HepG2 (cell line): ENCODE results near the gene TPPP3. TPM values are rescaled to one million over a fixed set of nuclear protein-coding genes. Genes with fewer than 3 reads are reported as not detected.
A peak's percentile ranks its signal among the peaks of the same experiment; 100 is the strongest.

Source experiments
- ATF3 ChIP-seq: sonication (generic); formaldehyde crosslinking; IDR thresholded peaks from 2 replicates; pipeline ENCODE4 v1.4.0; 2020; ENCODE audit warnings: missing genetic modification reagents
- CENPX ChIP-seq: sonication (generic); formaldehyde crosslinking; IDR thresholded peaks from 2 replicates; pipeline ENCODE4 v1.9.0; 2021; ENCODE audit warnings: mild to moderate bottlenecking, missing genetic modification reagents, moderate library complexity
- CSRNP1 ChIP-seq: sonication (generic); formaldehyde crosslinking; IDR thresholded peaks from 2 replicates; pipeline ENCODE4 v1.8.1; 2023; ENCODE audit warnings: mild to moderate bottlenecking, missing genetic modification reagents
- DPF2 ChIP-seq: sonication (generic); formaldehyde crosslinking; IDR thresholded peaks from 2 replicates; pipeline ENCODE4 v1.4.0; 2020; ENCODE audit warnings: mild to moderate bottlenecking, low read depth, missing genetic modification reagents, borderline replicate concordance
- FOXM1 ChIP-seq: sonication (generic); formaldehyde crosslinking; IDR thresholded peaks from 2 replicates; pipeline ENCODE4 v1.5.0; 2020; ENCODE audit warnings: missing genetic modification reagents
- HES4 ChIP-seq: sonication (generic); formaldehyde crosslinking; IDR thresholded peaks from 2 replicates; pipeline ENCODE4 v1.9.0; 2021; ENCODE audit warnings: mild to moderate bottlenecking, missing genetic modification reagents, borderline replicate concordance
- HNRNPL ChIP-seq: fragments of 200-400 bp; formaldehyde crosslinking; IDR thresholded peaks from 2 replicates; pipeline ENCODE4 v1.6.1; 2017; ENCODE audit warnings: mild to moderate bottlenecking, low read depth, low read length
- MATR3 ChIP-seq: sonication (generic); formaldehyde crosslinking; IDR thresholded peaks from 2 replicates; pipeline ENCODE4 v1.4.0; 2020; ENCODE audit warnings: missing genetic modification reagents
- MED13 ChIP-seq: sonication (generic); formaldehyde crosslinking; IDR thresholded peaks from 2 replicates; pipeline ENCODE4 v1.5.0; 2020; ENCODE audit warnings: missing genetic modification reagents
- MEIS2 ChIP-seq: sonication (generic); formaldehyde crosslinking; IDR thresholded peaks from 2 replicates; pipeline ENCODE4 v1.9.0; 2021; ENCODE audit warnings: mild to moderate bottlenecking, missing genetic modification reagents
- POLR2AphosphoS2 ChIP-seq: IDR thresholded peaks from 2 replicates; pipeline ENCODE4 v1.6.1; 2011; ENCODE audit warnings: low read depth, low read length, improper control_type of control experiment
- TFDP1 ChIP-seq: IDR thresholded peaks from 2 replicates; pipeline ENCODE4 v1.6.1; 2016; ENCODE audit warnings: missing compliant biosample characterization, missing genetic modification reagents, borderline replicate concordance
- THAP8 ChIP-seq: sonication (generic); formaldehyde crosslinking; IDR thresholded peaks from 2 replicates; pipeline ENCODE4 v1.5.1; 2020; ENCODE audit warnings: missing genetic modification reagents, mild to moderate bottlenecking, borderline replicate concordance
- THYN1 ChIP-seq: sonication (generic); formaldehyde crosslinking; IDR thresholded peaks from 2 replicates; pipeline ENCODE4 v1.8.1; 2023; ENCODE audit warnings: low read depth, mild to moderate bottlenecking, moderate library complexity, missing genetic modification reagents, borderline replicate concordance
- ZBTB10 ChIP-seq: sonication (generic); formaldehyde crosslinking; IDR thresholded peaks from 2 replicates; pipeline ENCODE4 v1.4.0; 2020; ENCODE audit warnings: missing genetic modification reagents, borderline replicate concordance
- ZBTB34 ChIP-seq: sonication (generic); formaldehyde crosslinking; IDR thresholded peaks from 2 replicates; pipeline ENCODE4 v1.8.0; 2022; ENCODE audit warnings: mild to moderate bottlenecking, missing genetic modification reagents
- ZBTB42 ChIP-seq: sonication (generic); formaldehyde crosslinking; IDR thresholded peaks from 2 replicates; pipeline ENCODE4 v1.5.0; 2020; ENCODE audit warnings: mild to moderate bottlenecking, missing genetic modification reagents
- ZNF24 ChIP-seq: fragments of 450-650 bp; IDR thresholded peaks from 2 replicates; pipeline ENCODE4 v1.6.1; 2017; ENCODE audit warnings: antibody characterized with exemption, mild to moderate bottlenecking
- ZNF350 ChIP-seq: sonication (generic); formaldehyde crosslinking; IDR thresholded peaks from 2 replicates; pipeline ENCODE4 v1.4.0; 2020; ENCODE audit warnings: mild to moderate bottlenecking, low read depth, missing genetic modification reagents, borderline replicate concordance
- ZNF552 ChIP-seq: sonication (generic); formaldehyde crosslinking; IDR thresholded peaks from 2 replicates; pipeline ENCODE4 v1.9.0; 2022; ENCODE audit warnings: missing genetic modification reagents, mild to moderate bottlenecking, borderline replicate concordance
- ZNF598 ChIP-seq: sonication (generic); formaldehyde crosslinking; IDR thresholded peaks from 2 replicates; pipeline ENCODE4 v1.5.1; 2020; ENCODE audit warnings: mild to moderate bottlenecking, missing genetic modification reagents, borderline replicate concordance
- ZNF766 ChIP-seq: sonication (generic); formaldehyde crosslinking; IDR thresholded peaks from 2 replicates; pipeline ENCODE4 v1.5.0; 2020; ENCODE audit warnings: missing genetic modification reagents, borderline replicate concordance
- polyA plus RNA-seq, 8 experiments: library from polyadenylated mRNA; depleted of rRNA in 3 of 8; stranded (reverse) in 7 of 8; unstranded in 1 of 8; fragments of >200 nt; fragmentation: Illumina TruSeq in 4 of 8; extraction: Trizol in 4 of 8; gene quantifications; 2 replicates each; pipeline versions ENCODE4 v1.2.1 to v1.2.3, GENCODE V29; 2011 to 2016; ENCODE audit warnings: low read depth in 4 of 8, missing spikeins in 1 of 8, mixed read lengths in 1 of 8; ENCODE audit not compliant: insufficient read depth in 1 of 8
- total RNA-seq, 5 experiments: library from RNA; depleted of rRNA; stranded (reverse); fragments of >200 nt; fragmentation: Illumina TruSeq; extraction: Trizol; gene quantifications; 2 replicates each; pipeline ENCODE4 v1.2.3, GENCODE V29; 2016; ENCODE audit warnings: low read depth in 1 of 5

Gene TPPP3
- total and polyA plus RNA-seq, 2 of the 13 experiments (the other 11 are each of a cell fraction or from before 2014, with no cell fraction given): 0.16 to 0.44 TPM

- TF ChIP-seq ZNF24: no peak
- peak; percentile 41; the same call in 1 of the 2 replicates for TF ChIP-seq ZNF766 (CRISPR knock-in tag)
- no peak for TF ChIP-seq FOXM1 (CRISPR knock-in tag)
- no peak for TF ChIP-seq MATR3 (CRISPR knock-in tag)
- peak; percentile 93 for TF ChIP-seq HES4 (CRISPR knock-in tag)
- peak; percentile 87 for TF ChIP-seq MEIS2 (CRISPR knock-in tag)
- peak; percentile 76 for TF ChIP-seq TFDP1 (CRISPR knock-in tag)
- TF ChIP-seq CSRNP1: peak; percentile 96; the same call in 1 of the 2 replicates
- peak; percentile 82; the same call in 1 of the 2 replicates for TF ChIP-seq THAP8
- 0 out of 2 replicates have a peak, but pooled peaks have one; percentile 75 for TF ChIP-seq ZBTB34 (CRISPR knock-in tag)
- peak; percentile 57; the same call in 1 of the 2 replicates for TF ChIP-seq ATF3 (CRISPR knock-in tag)
- TF ChIP-seq ZNF552: peak; percentile 96
- peak; percentile 82 for TF ChIP-seq ZNF598
- no peak for TF ChIP-seq THYN1 (CRISPR knock-in tag)
- peak; percentile 93; the same call in 1 of the 2 replicates for TF ChIP-seq ZBTB42 (CRISPR knock-in tag)
- no peak; the same call in 1 of the 2 replicates for TF ChIP-seq ZBTB10
- TF ChIP-seq DPF2 (CRISPR knock-in tag): peak; percentile 18; the same call in 1 of the 2 replicates
- TF ChIP-seq CENPX (CRISPR knock-in tag): no peak
- no peak for TF ChIP-seq POLR2AphosphoS2
- TF ChIP-seq HNRNPL: no peak
- 0 out of 2 replicates have a peak, but pooled peaks have one; percentile 26 for TF ChIP-seq ZNF350 (CRISPR knock-in tag)
- peak; percentile 63; the same call in 1 of the 2 replicates for TF ChIP-seq MED13
Measured at GRCh38 chr16:67430504-67430976, 37.2 kb upstream of the TPPP3 start (continued).
